ELR (cell line): Measurements from ENCODE around the gene CMTM5.
"Not testable (repeated sequence)": the region's sequence is repeated elsewhere in the genome, so short reads cannot be mapped to it uniquely, and the experiment has no call there.

Experiments used
- DNase-seq: peaks from one replicate; pipeline ENCODE4 v3.0.0-alpha.2; 2015; ENCODE audit warnings: low read depth

CMTM5 gene

DNA sequence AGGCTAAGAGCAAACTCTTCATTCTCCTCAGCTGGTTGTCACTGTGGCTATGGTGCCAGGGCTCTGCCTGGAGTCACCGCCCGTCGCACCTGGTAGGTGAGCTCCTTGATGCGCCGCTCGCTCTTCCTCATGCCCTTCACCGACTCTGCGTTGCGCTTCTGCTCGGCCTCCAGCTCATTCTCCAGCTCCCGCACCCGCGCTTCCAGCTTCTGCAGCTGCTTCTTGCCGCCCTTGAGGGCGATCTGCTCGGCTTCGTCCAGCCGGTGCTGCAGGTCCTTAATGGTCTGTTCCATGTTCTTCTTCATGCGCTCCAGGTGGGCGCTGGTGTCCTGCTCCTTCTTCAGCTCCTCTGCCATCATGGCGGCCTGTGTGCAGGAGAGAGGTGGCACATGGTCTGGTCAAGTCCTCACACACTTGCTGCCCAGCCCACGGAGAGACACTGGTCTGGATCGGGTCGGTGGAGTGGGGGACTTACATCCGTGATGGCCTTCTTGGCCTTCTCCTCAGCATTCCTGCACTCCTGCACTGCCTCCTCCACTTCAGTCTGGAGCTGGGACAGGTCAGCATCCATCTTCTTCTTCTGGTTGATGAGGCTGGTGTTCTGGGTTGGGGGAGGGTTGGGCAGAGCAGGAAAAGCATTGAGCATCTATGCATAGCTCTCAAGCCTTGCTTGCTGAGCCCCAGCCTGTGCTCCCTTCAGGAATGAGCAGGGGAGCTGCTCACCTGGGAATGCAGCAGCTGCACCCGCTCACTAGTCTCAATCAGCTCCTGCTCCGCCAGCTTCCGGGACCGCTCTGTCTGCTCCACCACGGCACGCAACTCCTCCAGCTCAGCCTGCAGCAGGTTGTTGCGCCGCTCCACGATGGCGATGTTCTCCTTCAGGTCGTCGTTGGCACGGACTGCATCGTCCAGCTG, 38.3 kb downstream of the CMTM5 start:
- DNase-seq: no peak

DNA sequence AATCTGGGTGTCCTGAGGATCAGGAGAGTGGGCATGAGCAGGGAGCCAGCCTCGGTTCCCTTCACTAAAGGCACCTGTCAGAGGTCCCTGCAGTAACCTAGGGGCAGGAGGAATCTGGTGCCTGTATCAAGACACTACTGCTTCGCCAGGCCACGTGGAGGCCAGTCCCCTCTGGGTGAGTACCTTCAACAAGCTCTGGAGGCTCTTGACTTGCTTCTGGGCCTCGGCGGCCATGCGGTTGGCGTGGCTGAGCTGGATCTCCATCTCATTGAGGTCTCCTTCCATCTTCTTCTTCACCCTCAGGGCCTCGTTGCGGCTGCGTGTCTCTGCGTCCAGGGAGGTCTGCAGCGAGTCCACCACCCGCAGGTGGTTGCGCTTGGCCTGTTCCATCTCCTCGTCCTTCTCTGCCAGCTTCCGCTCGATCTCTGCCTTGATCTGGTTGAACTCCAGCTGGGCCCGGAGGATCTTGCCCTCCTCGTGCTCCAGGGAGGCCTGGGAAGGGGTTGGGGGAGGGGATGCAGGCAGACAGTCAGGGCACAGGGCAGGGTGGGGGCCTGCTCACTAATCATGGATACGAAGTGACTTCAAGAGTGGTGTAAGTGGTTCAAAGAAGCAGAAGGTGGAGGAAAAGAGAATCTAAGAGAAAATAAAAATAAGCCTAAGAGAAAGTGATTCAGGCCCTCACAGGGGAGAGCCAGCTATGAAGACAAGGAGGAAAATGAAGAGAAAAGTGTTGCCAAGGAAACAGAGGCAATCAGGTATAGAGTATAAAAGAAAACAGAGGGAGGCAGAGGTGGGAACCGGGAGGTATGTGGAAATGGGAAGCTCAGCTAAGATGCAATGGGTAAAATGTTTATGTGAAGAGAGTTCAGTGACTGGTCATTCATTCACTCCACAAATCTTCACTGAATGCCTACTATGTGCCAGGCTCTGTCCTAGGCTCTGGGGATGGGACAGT, 39.3 kb downstream of the CMTM5 start:
- DNase-seq: no peak

DNA sequence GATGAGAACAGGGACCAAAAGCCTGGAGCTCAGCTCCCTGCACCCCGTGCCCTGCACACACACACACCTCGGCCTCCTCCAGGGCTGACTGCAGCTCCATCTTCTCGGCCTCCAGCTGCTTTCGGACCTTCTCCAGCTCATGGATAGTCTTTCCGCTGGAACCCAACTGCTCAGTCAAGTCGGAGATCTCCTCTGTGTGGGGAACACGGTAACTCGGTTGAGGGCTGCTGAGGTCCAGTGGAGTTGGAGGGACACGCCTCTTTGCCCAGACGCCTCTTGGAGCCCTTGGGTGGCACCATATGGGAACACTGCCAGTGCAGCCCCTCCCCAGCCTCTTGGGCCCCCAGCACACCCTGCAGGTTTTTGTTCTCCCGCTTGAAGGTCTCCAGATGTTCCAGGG, 40.0 kb downstream of the CMTM5 start:
- no peak for DNase-seq

DNA sequence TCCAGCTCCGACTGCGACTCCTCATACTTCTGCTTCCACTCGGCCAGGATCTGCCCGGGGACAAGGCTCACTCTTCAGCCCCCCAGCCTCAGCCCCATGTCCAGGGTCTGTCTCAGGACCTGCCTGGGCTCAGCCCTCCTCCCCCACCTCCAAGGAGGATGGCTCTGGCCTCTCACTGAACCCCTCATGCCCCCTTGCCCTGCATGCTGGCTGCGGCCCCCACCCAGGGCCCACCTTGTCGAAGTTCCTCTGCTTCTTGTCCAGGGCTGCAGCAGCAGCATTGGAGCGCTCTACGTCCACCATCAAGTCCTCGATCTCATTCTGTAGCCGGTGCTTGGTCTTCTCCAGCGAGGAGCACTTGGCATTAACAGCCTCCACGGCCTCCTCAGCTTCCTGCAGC, 40.4 kb downstream of the CMTM5 start:
- DNase-seq: not testable (repeated sequence)

DNA sequence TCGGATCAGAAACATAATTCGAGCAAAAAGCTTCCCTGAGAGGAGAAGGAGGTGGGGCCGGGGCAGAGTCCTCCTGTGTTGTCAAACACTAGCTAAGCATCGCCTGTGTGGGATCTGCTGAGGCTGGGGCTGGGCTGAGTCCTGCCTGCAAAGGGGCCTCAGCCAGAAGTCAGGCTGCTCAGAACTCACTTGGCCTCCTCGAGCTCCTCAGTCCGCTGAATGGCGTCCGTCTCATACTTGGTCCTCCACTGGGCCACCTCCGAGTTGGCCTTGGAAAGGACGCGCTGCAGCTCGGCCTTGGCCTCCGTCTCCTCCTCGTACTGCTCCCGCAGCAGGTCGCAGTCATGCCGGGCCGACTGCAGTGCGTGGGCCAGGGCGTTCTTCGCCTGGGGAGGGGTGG, 41.2 kb downstream of the CMTM5 start:
- no peak for DNase-seq

DNA sequence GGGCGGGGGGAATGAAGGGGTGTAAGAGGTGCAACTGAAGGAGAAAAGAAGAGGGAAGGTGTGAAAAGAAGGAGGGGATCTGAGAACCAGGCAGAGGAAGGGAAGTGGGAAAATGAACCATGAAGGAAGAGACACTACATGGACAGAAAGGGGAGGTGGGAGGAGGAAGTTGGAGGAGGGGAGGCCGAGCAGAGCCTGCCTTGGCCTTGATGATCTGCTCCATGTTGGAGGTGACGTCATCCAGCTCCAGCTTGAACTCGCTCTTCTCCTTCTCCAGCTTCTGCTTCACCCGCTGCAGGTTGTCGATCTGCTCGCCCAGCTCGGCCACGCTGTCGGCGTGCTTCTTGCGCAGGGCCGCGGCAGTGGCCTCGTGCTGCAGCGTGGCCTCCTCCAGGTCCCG, 42.8 kb downstream of the CMTM5 start:
- not testable (repeated sequence) for DNase-seq

DNA sequence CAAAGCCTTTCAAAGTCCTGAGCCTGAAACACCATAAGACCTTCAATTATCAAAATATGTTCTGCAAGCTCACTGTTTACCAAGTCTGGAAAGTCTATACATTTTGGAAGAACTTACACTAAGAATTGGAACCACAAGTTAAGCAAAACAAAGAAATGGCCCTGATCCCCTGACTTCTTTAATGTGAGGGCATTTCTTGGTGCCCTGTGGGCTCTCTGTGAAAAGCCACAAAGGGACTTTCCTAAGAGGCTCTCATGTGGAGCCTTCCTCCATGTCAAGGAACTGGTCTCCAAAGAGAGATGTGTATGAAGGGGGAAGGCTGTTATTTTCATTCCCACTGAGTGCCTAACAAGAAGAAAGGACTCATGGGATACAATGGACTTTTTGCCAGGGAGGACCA, 44.7 kb downstream of the CMTM5 start:
- DNase-seq: no peak

DNA sequence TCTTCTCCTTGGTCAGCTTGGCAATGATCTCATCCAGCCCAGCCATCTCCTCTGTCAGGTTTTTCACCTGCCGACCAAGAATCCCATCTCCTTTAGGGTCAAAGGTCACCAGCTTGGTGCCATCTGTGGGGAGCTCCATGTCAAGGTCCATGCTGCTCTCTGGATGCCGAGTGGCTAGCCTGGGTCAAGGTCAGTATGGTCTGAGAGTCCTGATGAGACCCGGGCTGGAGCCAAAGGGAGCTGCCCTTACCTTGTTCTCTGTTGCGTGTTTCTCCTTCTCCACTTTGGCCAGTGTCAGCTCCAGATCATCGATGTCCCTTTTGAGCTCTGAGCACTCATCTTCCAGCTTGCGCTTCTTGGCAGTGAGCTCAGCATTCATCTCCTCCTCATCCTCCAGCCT, 46.8 kb downstream of the CMTM5 start:
- no peak for DNase-seq

DNA sequence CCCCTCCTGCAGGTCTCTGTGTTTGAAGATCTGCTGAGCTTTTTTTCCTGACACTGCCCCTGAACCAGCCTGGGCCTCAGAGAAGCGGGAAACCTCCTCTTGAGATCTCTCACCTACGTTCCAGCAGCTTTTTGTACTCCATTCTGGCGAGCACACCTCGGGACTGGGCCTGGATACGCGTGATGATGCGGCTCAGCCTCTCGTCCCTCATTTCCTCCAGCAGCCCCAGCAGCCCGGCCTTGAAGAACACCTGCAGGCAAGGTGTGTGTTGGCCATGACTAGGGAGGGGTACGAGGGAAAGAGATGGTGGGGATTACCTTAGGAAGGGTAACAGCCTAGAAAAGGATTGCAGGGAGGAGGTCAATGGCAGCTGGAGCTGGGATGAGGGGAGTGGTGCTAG, 48.3 kb downstream of the CMTM5 start:
- DNase-seq: no peak

DNA sequence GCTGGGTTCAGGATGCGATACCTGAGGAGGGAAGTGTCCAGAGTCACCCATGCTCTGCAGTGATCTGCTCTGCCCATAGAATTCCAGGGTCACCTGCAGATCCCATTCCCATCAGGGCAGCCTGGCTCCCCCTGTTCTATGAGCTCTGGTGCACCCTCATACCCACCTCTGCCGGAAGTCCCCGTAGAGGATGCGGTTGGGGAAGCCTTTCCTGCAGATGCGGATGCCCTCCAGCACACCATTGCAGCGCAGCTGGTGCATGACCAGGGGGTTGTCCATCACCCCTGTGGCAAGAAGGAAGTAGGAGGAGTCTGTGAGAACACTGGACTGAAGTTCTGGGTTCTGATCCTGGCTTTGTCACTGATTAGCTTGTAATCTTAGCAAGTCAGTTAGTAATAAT, 49.0 kb downstream of the CMTM5 start:
- DNase-seq: not testable (repeated sequence)

DNA sequence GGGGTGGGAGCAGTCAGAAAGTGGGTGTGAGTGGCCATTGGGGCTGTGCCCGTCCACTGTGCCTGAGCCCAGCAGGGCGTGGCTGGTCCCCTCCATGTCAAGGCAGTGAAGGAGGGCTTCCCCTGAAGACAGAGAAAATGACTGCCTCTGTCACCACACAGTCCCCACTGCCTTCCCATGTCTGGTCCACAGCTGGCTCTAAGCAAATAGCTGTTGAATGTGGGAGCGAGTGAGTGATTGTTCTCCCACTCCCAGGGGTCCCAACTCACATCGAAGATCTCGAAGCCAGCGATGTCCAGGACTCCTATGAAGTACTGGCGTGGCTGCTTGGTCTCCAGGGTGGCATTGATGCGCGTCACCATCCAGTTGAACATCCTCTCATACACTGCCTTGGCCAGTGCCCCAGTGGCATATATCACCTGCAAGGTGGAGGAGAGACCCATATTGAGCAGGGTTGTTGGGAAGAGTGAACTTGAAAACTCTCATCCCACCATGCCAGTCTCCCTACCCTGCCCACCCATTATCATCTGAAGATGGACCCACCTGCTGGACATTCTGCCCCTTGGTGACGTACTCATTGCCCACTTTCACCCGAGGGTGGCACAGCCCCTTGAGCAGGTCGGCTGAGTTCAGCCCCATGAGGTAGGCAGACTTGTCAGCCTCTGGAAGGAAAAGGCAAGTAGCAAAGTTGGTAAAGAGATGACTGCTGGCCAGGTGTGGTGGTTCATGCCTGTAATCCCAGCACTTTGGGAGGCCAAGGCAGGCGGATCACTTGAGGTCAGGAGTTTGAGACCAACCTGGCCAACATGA, 52.0 kb downstream of the CMTM5 start:
- no peak for DNase-seq
